GM18505 (cell line): Measurements from ENCODE around the gene FBXW11.
"Not testable (repeated sequence)": the region's sequence is repeated elsewhere in the genome, so short reads cannot be mapped to it uniquely, and the experiment has no call there.

Experiments
- ATAC-seq: cut with Tn5 transposase; IDR thresholded peaks from one replicate; pipeline ENCODE4 v1.9.1; 2021; ENCODE audit not compliant: unreplicated experiment
- POLR2A ChIP-seq: IDR thresholded peaks from 4 replicates; pipeline ENCODE4 v1.6.1; 2011; ENCODE audit warnings: borderline replicate concordance; ENCODE audit not compliant: insufficient read depth, insufficient read length; ENCODE audit errors: extremely low read depth

The FBXW11 gene

DNA sequence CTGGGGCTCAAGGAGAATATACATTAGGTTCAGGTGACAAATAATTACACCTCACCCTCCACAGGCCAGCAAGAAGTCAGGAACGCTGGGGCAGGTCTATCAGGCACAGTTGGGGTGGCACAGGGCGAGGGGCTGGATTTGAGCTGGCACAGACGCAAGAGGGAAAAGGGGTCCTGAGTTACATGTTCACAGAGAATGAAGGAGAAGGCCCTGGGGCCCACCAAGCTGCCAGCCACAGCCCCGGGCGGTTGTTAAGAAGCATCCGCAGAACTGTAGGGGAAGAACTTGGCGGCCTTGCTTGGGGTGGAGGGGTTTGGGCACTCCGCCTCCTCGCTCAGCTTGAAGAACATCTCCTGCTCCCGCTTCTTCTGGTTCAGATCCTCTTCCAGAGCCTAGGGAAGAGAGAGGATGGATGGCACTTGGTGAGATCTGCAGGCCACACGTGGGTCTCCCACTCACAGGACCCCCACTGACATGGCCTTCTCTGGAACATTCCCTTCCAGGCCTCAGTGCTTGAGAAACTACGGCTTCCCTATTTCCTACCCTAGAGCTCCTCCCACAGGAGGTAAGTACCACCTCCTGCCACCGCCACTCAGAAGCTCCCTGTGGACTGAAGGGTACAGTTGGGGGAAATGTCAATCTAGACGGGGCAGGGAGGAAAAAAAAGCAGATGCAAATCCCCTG lies 38.3 kb upstream of the FBXW11 start:
- no peak for TF ChIP-seq POLR2A
- ATAC-seq, result no peak

DNA sequence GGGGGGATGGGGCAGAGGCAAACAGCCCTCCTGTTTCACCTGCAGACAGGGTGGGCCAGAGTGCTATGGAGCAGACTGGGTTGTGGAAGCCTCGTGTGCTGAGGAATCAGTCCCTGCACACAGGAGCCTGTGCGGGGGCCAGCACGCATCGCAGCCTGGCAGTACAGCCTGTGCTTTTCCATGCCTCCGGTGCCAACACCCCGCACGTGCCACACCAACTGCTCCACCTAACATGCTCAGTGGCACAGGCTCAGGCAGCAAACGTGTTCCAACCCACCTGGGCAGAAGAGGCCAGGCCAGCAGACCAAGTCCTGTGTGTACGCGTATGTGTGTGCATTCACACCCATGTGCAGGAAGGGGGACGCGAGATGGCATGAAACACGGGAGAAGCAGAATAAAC lies 37.4 kb upstream of the FBXW11 start:
- ATAC-seq, result no peak
- no peak for TF ChIP-seq POLR2A

- ATAC-seq, result no peak
- no peak for TF ChIP-seq POLR2A
These were observed 35.7 kb upstream of the FBXW11 start for GRCh38 chr5:172042183-172042582.

- TF ChIP-seq POLR2A, result no peak
- no peak for ATAC-seq
These were observed 31.7 kb upstream of the FBXW11 start for GRCh38 chr5:172038167-172038566.

DNA sequence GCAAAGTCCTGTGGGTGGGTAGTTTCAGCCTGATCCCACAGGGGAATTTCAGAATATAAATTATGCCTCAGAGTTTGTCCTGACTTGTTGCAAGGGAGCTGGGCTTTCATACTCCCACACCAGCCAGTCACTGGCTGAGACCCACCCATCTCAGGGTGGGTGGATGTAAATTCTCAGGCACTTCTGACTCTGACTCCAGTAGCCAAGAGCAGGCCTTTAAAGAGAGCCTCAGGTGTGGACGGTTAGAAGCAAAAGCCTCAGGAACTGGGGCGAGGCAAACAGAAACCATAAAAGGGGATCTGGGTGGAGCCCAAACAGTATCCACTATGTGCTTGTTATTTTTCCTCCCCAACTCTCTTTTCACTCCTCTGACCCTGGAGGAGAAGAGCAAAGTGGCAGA lies 28.6 kb upstream of the FBXW11 start:
- peak; percentile 48 for ATAC-seq
- no peak for TF ChIP-seq POLR2A

DNA sequence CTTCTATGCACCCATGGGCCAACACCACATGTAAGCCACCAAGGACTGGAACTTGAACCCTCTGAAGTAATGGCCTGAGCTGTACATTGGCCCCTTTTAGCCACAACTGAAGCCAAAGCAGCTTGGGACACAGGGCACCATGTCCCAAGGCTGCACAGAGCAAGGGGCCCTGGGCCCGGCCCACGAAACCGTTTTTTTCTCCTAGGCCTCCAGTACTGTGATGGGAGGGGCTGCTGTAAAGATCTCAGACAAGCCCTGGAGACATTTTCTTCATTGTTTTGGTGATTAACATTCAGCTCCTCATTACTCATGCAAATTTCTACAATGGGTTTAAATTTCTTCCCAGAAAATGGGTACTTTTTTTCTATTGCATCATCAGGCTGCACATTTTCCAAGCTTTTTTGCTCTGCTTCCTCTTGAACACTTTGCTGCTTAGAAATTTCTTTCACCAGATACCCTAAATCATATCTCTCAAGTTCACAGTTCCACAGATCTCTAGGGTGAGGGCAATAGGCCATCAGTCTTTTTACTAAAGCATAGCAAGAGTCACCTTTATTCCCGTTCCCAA lies 25.5 kb upstream of the FBXW11 start:
- TF ChIP-seq POLR2A, result no peak
- ATAC-seq, result no peak

DNA sequence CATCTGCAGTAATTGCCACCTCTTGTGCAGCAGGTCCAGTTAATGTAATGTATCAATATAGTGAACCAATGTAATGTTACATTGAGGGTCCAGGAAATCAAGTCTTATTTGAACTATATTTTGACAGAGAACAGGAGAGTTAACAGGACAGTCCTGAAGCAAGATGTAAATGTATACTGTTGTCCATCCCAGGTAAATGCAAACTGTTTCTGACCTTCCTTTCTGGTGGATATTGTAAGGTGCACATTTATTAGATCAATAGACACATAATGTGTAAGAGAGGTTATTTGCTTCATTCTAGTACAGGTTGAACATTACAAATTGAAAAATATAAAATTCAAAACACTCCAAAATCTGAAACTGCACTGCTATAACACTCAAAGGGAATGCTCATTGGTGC lies 23.4 kb upstream of the FBXW11 start:
- no peak for TF ChIP-seq POLR2A

GRCh38 chr5:172028167-172028566 lies 21.7 kb upstream of the FBXW11 start:
- ATAC-seq, result no peak
- TF ChIP-seq POLR2A, result no peak

More for the DNA sequence above, 23.4 kb upstream of the FBXW11 start:
- no peak for ATAC-seq

DNA sequence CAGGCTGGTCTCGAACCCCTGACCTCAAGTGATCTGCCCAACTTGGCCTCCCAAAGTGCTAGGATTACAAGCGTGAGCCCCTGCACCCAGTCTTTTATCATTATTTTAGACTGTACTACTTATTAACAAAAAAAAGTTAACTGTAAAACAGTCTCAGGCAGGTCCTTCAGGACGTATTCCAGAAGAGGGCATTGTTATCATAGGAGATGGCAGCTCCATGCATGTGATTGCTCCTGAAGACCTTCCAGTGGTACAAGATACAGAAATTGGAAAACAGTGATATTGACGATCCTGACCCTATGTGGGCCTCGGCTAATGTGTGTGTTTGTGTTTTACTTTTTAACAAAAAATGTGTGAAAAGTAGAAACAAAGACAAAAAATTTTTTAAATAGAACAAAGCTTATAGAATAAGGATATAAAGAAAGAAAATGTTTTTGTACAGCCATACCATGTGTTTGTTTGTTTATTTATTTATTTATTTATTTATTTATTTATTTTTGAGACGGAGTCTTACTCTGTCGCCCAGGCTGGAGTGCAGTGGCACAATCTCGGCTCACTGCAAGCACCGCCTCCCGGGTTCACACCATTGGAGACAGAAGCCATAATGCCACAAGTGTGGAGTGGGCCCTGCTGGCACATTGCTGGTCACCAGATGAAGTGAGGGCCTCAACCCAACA lies 13.8 kb upstream of the FBXW11 start:
- not testable (repeated sequence) for ATAC-seq

GRCh38 chr5:172015346-172015745 lies 8.9 kb upstream of the FBXW11 start:
- ATAC-seq, result no peak
- no peak for TF ChIP-seq POLR2A

DNA sequence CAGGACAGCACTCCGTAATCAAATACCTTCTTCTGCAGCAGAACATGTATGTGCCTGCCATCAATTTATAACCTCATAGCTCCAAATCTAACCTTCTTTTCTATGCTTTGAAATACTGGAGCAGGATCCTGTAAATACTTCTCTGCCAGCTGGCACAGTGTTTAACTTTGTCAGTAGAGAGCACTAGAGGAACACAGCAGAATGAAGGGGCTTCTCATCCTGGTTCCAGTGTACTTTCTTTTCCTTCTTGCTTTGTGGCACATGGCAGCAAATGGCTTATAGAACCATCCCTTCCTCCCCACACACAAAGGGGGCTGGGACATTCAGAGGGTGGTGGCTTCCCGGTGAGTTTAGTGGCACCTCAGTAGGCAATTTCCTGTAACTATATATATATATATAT lies 3.8 kb upstream of the FBXW11 start:
- ATAC-seq, result no peak
- no peak for TF ChIP-seq POLR2A

DNA sequence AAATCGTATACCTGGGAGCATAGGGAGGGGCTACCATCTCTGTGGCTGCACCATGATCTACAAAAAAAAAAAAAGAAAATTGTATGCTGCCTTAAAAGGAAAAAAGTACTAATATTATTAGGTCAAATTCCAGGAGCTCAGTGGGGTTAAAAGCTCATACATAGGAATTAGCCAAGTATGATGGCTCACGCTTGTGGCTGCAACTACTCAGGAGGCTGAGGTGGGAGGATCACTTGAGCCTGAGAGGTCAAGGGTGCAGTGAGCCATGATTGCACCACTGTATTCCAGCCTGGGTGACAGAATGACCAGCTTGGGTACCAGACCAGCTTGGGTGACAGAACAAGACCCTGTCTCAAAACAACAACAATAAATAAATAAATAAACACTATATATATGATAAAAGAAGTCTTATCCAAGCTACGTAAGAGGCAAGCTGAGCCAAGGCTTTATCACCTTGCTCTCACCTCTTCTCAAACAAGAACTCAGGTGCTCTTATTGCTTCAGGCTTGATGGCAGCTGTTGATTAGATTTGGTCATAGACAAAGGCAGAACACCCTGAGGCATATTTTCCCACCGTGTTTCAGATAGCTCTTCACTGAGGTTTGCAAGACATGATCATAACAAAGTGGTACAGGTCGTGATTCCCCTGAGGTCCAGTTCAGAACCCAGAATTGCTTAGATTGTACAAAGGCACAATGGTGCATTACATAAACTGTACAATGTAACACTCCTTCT lies 3.3 kb upstream of the FBXW11 start:
- ATAC-seq, result no peak
- no peak for TF ChIP-seq POLR2A

DNA sequence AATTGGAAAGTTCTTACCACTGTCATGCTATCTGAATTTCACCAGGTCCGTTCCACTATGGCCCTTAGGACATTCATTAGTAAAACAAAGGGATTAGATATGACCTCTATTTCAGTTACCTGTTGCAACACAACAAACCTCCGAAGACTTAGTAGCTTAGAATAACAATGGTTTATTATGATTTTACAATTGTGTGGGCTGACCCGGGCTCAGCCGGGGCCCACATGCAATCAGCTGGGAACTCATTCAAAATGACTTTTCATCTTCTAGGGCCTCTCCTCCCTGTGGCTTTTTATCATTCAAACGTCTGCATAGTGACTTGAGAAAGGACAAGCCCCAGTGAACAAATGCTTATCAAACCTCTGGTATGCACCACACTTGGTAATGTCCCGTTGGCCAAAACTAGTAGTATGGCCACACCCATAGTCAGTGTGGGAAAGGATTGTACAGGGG lies 2.3 kb upstream of the FBXW11 start:
- ATAC-seq, result no peak
- no peak for TF ChIP-seq POLR2A

DNA sequence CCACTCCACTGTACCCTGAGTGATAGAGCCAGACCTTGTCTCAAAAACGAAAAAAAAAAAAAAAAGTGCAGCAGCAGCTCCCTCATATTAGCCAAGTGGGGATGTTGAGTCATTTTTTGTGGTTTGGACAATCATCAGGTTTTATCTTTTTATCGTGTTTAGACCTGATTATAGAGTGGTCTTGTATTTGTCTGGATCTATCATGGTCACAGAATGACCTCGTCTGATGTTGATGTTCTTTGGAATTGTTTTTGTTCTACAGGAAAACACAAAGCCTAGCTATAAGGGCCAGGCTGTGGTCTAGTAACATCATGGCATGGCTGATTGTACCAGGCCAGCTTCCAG lies 1.6 kb upstream of the FBXW11 start:
- TF ChIP-seq POLR2A, result no peak
- no peak for ATAC-seq
